Endodermal cell (in vitro differentiated cells): ENCODE results near the gene GPATCH8. TPM values are rescaled to one million over a fixed set of nuclear protein-coding genes. Genes with fewer than 3 reads are reported as not detected.

Source experiments
- DNase-seq: peaks from one replicate; pipeline ENCODE4 v3.0.0-alpha.2; 2017
- H3K27ac ChIP-seq: 2 replicates; pipeline ENCODE4 v1.5.1; 2013; ENCODE audit warnings: mild to moderate bottlenecking, low read depth, low read length, moderate library complexity
- H3K27me3 ChIP-seq: 2 replicates; pipeline ENCODE4 v1.6.1; 2013; ENCODE audit warnings: mild to moderate bottlenecking, low read length, moderate library complexity; ENCODE audit not compliant: insufficient read depth, control insufficient read depth, poor library complexity, severe bottlenecking
- H3K36me3 ChIP-seq: 2 replicates; pipeline ENCODE4 v1.7.0; 2013; ENCODE audit warnings: mild to moderate bottlenecking, low read length, moderate library complexity; ENCODE audit not compliant: control insufficient read depth, insufficient read depth
- H3K4me1 ChIP-seq: one replicate; pipeline ENCODE4 v1.7.0; 2013; ENCODE audit warnings: low read length; ENCODE audit not compliant: control insufficient read depth, insufficient read depth
- H3K4me3 ChIP-seq: 2 replicates; pipeline ENCODE4 v1.5.1; 2013; ENCODE audit warnings: mild to moderate bottlenecking, low read length, moderate library complexity
- H3K9ac ChIP-seq: 2 replicates; pipeline ENCODE4 v1.6.1; 2013; ENCODE audit warnings: mild to moderate bottlenecking, low read length, moderate library complexity; ENCODE audit not compliant: poor library complexity, severe bottlenecking; ENCODE audit errors: extremely low read depth
- H3K9me3 ChIP-seq: 2 replicates; pipeline ENCODE4 v1.6.1; 2013; ENCODE audit warnings: mild to moderate bottlenecking, low read length, moderate library complexity; ENCODE audit not compliant: control insufficient read depth
- H3K27ac Mint-ChIP-seq: 2 replicates; pipeline ENCODE4 v1.8.0; 2020; ENCODE audit warnings: mixed read lengths
- H3K27me3 Mint-ChIP-seq: 2 replicates; pipeline ENCODE4 v1.8.0; 2021; ENCODE audit warnings: mild to moderate bottlenecking, mixed read lengths; ENCODE audit not compliant: insufficient read depth
- H3K36me3 Mint-ChIP-seq: 2 replicates; pipeline ENCODE4 v1.8.0; 2020; ENCODE audit warnings: low read depth, mixed read lengths
- H3K4me1 Mint-ChIP-seq: 2 replicates; pipeline ENCODE4 v1.8.0; 2020; ENCODE audit warnings: mixed read lengths
- H3K4me3 Mint-ChIP-seq: 2 replicates; pipeline ENCODE4 v1.8.0; 2020; ENCODE audit warnings: mild to moderate bottlenecking, moderate library complexity, mixed read lengths
- H3K9me3 Mint-ChIP-seq: 2 replicates; pipeline ENCODE4 v1.8.0; 2020; ENCODE audit warnings: mild to moderate bottlenecking, mixed read lengths
- CTCF ChIP-seq: fragments of 200-600 bp; sonication (generic); conservative IDR thresholded peaks from 2 replicates; pipeline ENCODE4 v1.5.0; 2021; ENCODE audit warnings: antibody characterized with exemption, mild to moderate bottlenecking
- WGBS, 2 experiments: methylation state at CpG; one replicate each; pipeline versions ENCODE4 v1.1.5 to v1.1.7; 2013; ENCODE audit warnings: missing lambda C conversion rate in 2 of 2, mixed read lengths in 1 of 2; ENCODE audit not compliant: insufficient coverage in 1 of 2, insufficient read length in 1 of 2; 5-methylcytosine and 5-hydroxymethylcytosine counted together
- total RNA-seq, 2 donors: library from RNA; stranded (reverse); fragmentation: NEBNext Ultra II Directional in 1 of 2; extraction: Animal tissue kit (Norgen Biotek cat#: 25700) in 1 of 2; gene quantifications; 2 replicates in 1 of 2; 3 replicates in 1 of 2; pipeline ENCODE4 v1.2.1, GENCODE V29; 2021

Gene GPATCH8
- total RNA-seq, 2 donors from 2014 or later, result 49.9 to 55.2 TPM

- H3K9me3 ChIP-seq, result peaks cover 14% of the 10 kb centered on the region
- no peak for TF ChIP-seq CTCF
- no peak overlapping the region for H3K4me3 Mint-ChIP-seq
- H3K36me3 ChIP-seq, result no peaks in the 10 kb centered on the region
- H3K27ac ChIP-seq, result no peak overlapping the region
- H3K4me1 Mint-ChIP-seq, result no peaks in the 10 kb centered on the region
- WGBS, 2 experiments, result 59 to 76% methylated on average over 2 to 3 of the region's 3 CpGs
- H3K36me3 Mint-ChIP-seq, result no peaks in the 10 kb centered on the region
- H3K4me3 ChIP-seq, result no peak overlapping the region
- DNase-seq, result no peak
- no peaks in the 10 kb centered on the region for H3K4me1 ChIP-seq
- H3K27me3 Mint-ChIP-seq, result peaks cover 5% of the 10 kb centered on the region
- H3K9ac ChIP-seq, result no peak overlapping the region
- H3K27ac Mint-ChIP-seq, result no peak overlapping the region
- H3K9me3 Mint-ChIP-seq, result peaks cover 34% of the 10 kb centered on the region
- H3K27me3 ChIP-seq, result no peaks in the 10 kb centered on the region
Measured at GRCh38 chr17:44523672-44523972, 20.4 kb upstream of the GPATCH8 start.

- 80 to 90% methylated on average over 7 to 14 of the region's 14 CpGs for WGBS, 2 experiments
- no peak overlapping the region for H3K27ac ChIP-seq
- no peaks in the 10 kb centered on the region for H3K36me3 ChIP-seq
- H3K4me1 ChIP-seq, result no peaks in the 10 kb centered on the region
- peak; percentile 85 for TF ChIP-seq CTCF
- no peaks in the 10 kb centered on the region for H3K36me3 Mint-ChIP-seq
- peaks cover 29% of the 10 kb centered on the region for H3K9me3 Mint-ChIP-seq
- H3K27ac Mint-ChIP-seq, result no peak overlapping the region
- H3K4me3 Mint-ChIP-seq, result no peak overlapping the region
- no peak overlapping the region for H3K9ac ChIP-seq
- H3K4me3 ChIP-seq, result no peak overlapping the region
- DNase-seq, result peak; percentile 98
- H3K9me3 ChIP-seq, result peaks cover 14% of the 10 kb centered on the region
- no peaks in the 10 kb centered on the region for H3K27me3 ChIP-seq
- no peaks in the 10 kb centered on the region for H3K4me1 Mint-ChIP-seq
- H3K27me3 Mint-ChIP-seq, result peaks cover 5% of the 10 kb centered on the region
Measured at GRCh38 chr17:44522883-44523671, 19.9 kb upstream of the GPATCH8 start.

- DNase-seq, result no peak
- Mint-ChIP-seq H3K4me1 (peaks cover 5% of the 10 kb centered on the region), H3K9me3 (no peaks in the 10 kb centered on the region), H3K4me3 (no peak overlapping the region), H3K27ac (no peak overlapping the region), H3K27me3 (peaks cover 3% of the 10 kb centered on the region), H3K36me3 (no peaks in the 10 kb centered on the region)
- Histone ChIP-seq H3K9ac (no peak overlapping the region), H3K27me3 (no peaks in the 10 kb centered on the region), H3K4me3 (no peak overlapping the region), H3K4me1 (no peaks in the 10 kb centered on the region), H3K36me3 (no peaks in the 10 kb centered on the region), H3K27ac (no peak overlapping the region), H3K9me3 (no peaks in the 10 kb centered on the region)
- WGBS, 2 experiments, result 74 to 89% methylated on average over 3 of the region's 3 CpGs
- no peak for TF ChIP-seq CTCF
Measured at GRCh38 chr17:44518032-44518431, 14.8 kb upstream of the GPATCH8 start.
